HepG2 (cell line): ENCODE data around the gene TEKTIP1. TPM values are rescaled to one million over a fixed set of nuclear protein-coding genes. Genes with fewer than 3 reads are reported as not detected.
A peak's percentile ranks its signal among the peaks of the same experiment; 100 is the strongest.

ENCODE experiments used
- CC2D1A ChIP-seq: sonication (generic); formaldehyde crosslinking; IDR thresholded peaks from 2 replicates; pipeline ENCODE4 v1.8.1; 2023; ENCODE audit warnings: mild to moderate bottlenecking, missing genetic modification reagents
- DNMT3B ChIP-seq: conservative IDR thresholded peaks from 2 replicates; pipeline ENCODE4 v1.6.1; 2016; ENCODE audit warnings: missing biosample characterization, control low read depth
- HBP1 ChIP-seq: IDR thresholded peaks from 2 replicates; pipeline ENCODE4 v1.6.1; 2016; ENCODE audit warnings: low read depth, control low read depth
- HNRNPH1 ChIP-seq: fragments of 200-400 bp; formaldehyde crosslinking; optimal IDR thresholded peaks from 2 replicates; pipeline ENCODE3; 2017; ENCODE audit warnings: mild to moderate bottlenecking, low read depth, low read length
- KDM4B ChIP-seq: sonication (generic); formaldehyde crosslinking; IDR thresholded peaks from 2 replicates; pipeline ENCODE4 v1.4.0; 2020; ENCODE audit warnings: missing genetic modification reagents
- KLF11 ChIP-seq: IDR thresholded peaks from 2 replicates; pipeline ENCODE4 v1.6.1; 2016; ENCODE audit warnings: missing compliant biosample characterization
- MYC ChIP-seq: sonication (generic); formaldehyde crosslinking; IDR thresholded peaks from 2 replicates; pipeline ENCODE4 v1.9.0; 2021; ENCODE audit warnings: missing genetic modification reagents, borderline replicate concordance
- MYNN ChIP-seq: sonication (generic); formaldehyde crosslinking; IDR thresholded peaks from 2 replicates; pipeline ENCODE4 v1.4.0; 2020; ENCODE audit warnings: mild to moderate bottlenecking, low read depth, missing genetic modification reagents
- RBM22 ChIP-seq: fragments of 200-400 bp; formaldehyde crosslinking; optimal IDR thresholded peaks from 2 replicates; pipeline ENCODE3; 2017; ENCODE audit warnings: mild to moderate bottlenecking, low read length, moderate library complexity
- SRSF4 ChIP-seq: fragments of 200-400 bp; formaldehyde crosslinking; IDR thresholded peaks from one replicate; pipeline ENCODE4 v1.6.1; 2018; ENCODE audit warnings: mild to moderate bottlenecking, low read depth, low read length, moderate library complexity; ENCODE audit not compliant: poor library complexity, severe bottlenecking
- THAP7 ChIP-seq: sonication (generic); formaldehyde crosslinking; IDR thresholded peaks from 2 replicates; pipeline ENCODE4 v1.8.1; 2023; ENCODE audit warnings: mild to moderate bottlenecking, missing genetic modification reagents
- ZBTB25 ChIP-seq: IDR thresholded peaks from 2 replicates; pipeline ENCODE4 v1.6.1; 2018; ENCODE audit warnings: missing genetic modification reagents
- ZHX2 ChIP-seq, 2 experiments: sonication (generic) in 1 of 2; formaldehyde crosslinking in 1 of 2; IDR thresholded peaks; 2 replicates each; pipeline versions ENCODE4 v1.6.1 to v1.9.0; 2014 to 2022; ENCODE audit warnings: antibody characterized with exemption in 1 of 2, borderline replicate concordance in 1 of 2, inconsistent platforms in 1 of 2, low read depth in 1 of 2, missing genetic modification reagents in 1 of 2
- ZMAT3 ChIP-seq: sonication (generic); formaldehyde crosslinking; conservative IDR thresholded peaks from 2 replicates; pipeline ENCODE4 v1.7.0; 2021; ENCODE audit warnings: missing genetic modification reagents
- ZNF136 ChIP-seq: sonication (generic); formaldehyde crosslinking; IDR thresholded peaks from 2 replicates; pipeline ENCODE4 v1.8.1; 2022; ENCODE audit warnings: low read depth, mild to moderate bottlenecking, moderate library complexity, missing genetic modification reagents
- ZNF563 ChIP-seq: sonication (generic); formaldehyde crosslinking; IDR thresholded peaks from 2 replicates; pipeline ENCODE4 v1.8.0; 2022; ENCODE audit warnings: mild to moderate bottlenecking, moderate library complexity, missing genetic modification reagents
- ZNF564 ChIP-seq: sonication (generic); formaldehyde crosslinking; IDR thresholded peaks from 2 replicates; pipeline ENCODE4 v1.8.1; 2023; ENCODE audit warnings: mild to moderate bottlenecking, missing genetic modification reagents
- ZNF850 ChIP-seq: sonication (generic); formaldehyde crosslinking; conservative IDR thresholded peaks from 2 replicates; pipeline ENCODE4 v1.9.0; 2021; ENCODE audit warnings: mild to moderate bottlenecking, missing genetic modification reagents
- polyA plus RNA-seq, 8 experiments: library from polyadenylated mRNA; depleted of rRNA in 3 of 8; stranded (reverse) in 7 of 8; unstranded in 1 of 8; fragments of >200 nt; fragmentation: Illumina TruSeq in 4 of 8; extraction: Trizol in 4 of 8; gene quantifications; 2 replicates each; pipeline versions ENCODE4 v1.2.1 to v1.2.3, GENCODE V29; 2011 to 2016; ENCODE audit warnings: low read depth in 4 of 8, missing spikeins in 1 of 8, mixed read lengths in 1 of 8; ENCODE audit not compliant: insufficient read depth in 1 of 8
- total RNA-seq, 5 experiments: library from RNA; depleted of rRNA; stranded (reverse); fragments of >200 nt; fragmentation: Illumina TruSeq; extraction: Trizol; gene quantifications; 2 replicates each; pipeline ENCODE4 v1.2.3, GENCODE V29; 2016; ENCODE audit warnings: low read depth in 1 of 5

TEKTIP1 gene
- total and polyA plus RNA-seq, 2 of the 13 experiments (the other 11 are each of a cell fraction or from before 2014, with no cell fraction given), result not detected

- TF ChIP-seq CC2D1A (CRISPR knock-in tag), result no peak
- no peak for TF ChIP-seq DNMT3B (CRISPR knock-in tag)
- peak; percentile 26; the same call in 1 of the 2 replicates for TF ChIP-seq KDM4B
- TF ChIP-seq ZNF136 (CRISPR knock-in tag), result no peak
- TF ChIP-seq ZBTB25 (CRISPR knock-in tag), result peak; percentile 80; the same call in 1 of the 2 replicates
- TF ChIP-seq MYC, result peak; percentile 72; the same call in 1 of the 2 replicates
- TF ChIP-seq HNRNPH1, result no peak
- TF ChIP-seq ZNF564 (CRISPR knock-in tag), result no peak
- no peak for TF ChIP-seq SRSF4
- TF ChIP-seq ZHX2 (IDR thresholded peaks at IDR 0.05; ENCODE audit: low read depth), result peak; percentile 84
- no peak for TF ChIP-seq ZHX2 (CRISPR knock-in tag; IDR thresholded peaks at IDR 0.05; ENCODE audit: borderline replicate concordance)
- peak; percentile 82 for TF ChIP-seq RBM22
- peak; percentile 41; the same call in 1 of the 2 replicates for TF ChIP-seq ZMAT3 (CRISPR knock-in tag)
- TF ChIP-seq ZNF563, result no peak
- TF ChIP-seq KLF11, result no peak
- no peak for TF ChIP-seq MYNN (CRISPR knock-in tag)
- TF ChIP-seq ZNF850 (CRISPR knock-in tag), result no peak
- 0 out of 2 replicates have a peak, but pooled peaks have one; percentile 31 for TF ChIP-seq HBP1
- TF ChIP-seq THAP7 (CRISPR knock-in tag), result peak; percentile 63; the same call in 1 of the 2 replicates
Measured at GRCh38 chr19:3505598-3506383, 33.2 kb upstream of the TEKTIP1 start, which contains the start of gene FZR1 (continued).
